Fibroblast of mammary gland (primary cell): ENCODE data around the gene TCHP.
A peak's percentile ranks its signal among the peaks of the same experiment; 100 is the strongest.

ENCODE experiments used
- DNase-seq: peaks from one replicate; pipeline ENCODE4 v3.0.0-alpha.2; 2010; ENCODE audit warnings: low read depth
- H3K4me3 ChIP-seq: 2 replicates; pipeline ENCODE4 v1.5.1; 2011; ENCODE audit warnings: low read depth, mild to moderate bottlenecking, low read length, moderate library complexity; ENCODE audit not compliant: control insufficient read depth
- TF ChIP-seq, protein P1 (sequence below): conservative IDR thresholded peaks from 2 replicates; pipeline ENCODE4 v1.5.1; 2011; ENCODE audit warnings: low read depth, low read length, inconsistent platforms; ENCODE audit not compliant: control insufficient read depth, insufficient read depth

TCHP gene

DNA sequence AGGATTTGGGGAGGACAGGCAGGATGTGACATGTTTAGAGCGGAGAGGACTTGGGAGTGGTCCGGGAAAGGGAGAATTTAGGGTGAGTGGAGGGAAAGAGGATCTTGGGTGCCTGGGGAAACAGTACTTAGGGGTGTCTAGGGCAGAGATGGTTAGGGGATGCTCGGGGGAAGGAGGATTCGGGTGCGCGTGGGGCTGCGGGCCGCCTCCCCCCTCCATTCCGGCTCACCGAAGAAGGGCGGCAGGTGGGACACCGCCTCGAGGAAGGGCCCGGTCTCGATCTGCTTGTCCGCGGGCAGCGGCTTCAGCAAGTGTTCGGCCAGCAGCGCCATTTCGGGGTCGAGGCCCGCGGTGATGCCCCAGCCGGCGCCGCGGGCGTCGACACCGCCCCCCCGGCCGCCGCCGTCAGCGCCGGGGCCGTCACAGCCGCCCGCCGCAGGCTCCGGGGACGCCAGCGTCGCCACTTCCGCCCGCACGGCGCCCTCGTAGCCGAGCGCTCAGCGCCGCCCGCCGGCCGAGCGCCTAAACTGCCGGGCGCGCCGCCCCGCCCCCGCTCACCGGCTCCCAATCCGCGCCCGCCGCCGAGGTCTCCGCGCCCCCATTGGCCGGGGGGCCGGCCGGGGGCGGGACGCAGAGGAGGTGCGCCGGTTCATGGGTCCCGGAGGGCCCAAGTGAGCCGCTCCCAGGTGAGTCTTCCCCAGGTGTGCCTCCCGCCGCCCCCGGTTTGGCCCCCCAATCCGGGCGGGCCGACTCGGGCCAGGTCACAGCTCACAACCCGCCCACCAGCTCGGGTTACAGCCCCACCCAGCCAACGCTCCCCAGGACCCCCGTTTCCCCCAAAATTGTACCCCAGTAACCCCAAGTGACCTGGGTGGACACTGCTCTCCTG, 19.8 kb upstream of the TCHP start, which contains the start of gene GLTP:
GLTP (minus strand) TSS at position 499 of the 889 bp plus-strand sequence; CDS start at position 332, 167 bp downstream.
- peak; percentile 52 for DNase-seq
- H3K4me3 ChIP-seq = peak within 1 kb of the TSS; percentile 92
- TF ChIP-seq, protein P1, sequence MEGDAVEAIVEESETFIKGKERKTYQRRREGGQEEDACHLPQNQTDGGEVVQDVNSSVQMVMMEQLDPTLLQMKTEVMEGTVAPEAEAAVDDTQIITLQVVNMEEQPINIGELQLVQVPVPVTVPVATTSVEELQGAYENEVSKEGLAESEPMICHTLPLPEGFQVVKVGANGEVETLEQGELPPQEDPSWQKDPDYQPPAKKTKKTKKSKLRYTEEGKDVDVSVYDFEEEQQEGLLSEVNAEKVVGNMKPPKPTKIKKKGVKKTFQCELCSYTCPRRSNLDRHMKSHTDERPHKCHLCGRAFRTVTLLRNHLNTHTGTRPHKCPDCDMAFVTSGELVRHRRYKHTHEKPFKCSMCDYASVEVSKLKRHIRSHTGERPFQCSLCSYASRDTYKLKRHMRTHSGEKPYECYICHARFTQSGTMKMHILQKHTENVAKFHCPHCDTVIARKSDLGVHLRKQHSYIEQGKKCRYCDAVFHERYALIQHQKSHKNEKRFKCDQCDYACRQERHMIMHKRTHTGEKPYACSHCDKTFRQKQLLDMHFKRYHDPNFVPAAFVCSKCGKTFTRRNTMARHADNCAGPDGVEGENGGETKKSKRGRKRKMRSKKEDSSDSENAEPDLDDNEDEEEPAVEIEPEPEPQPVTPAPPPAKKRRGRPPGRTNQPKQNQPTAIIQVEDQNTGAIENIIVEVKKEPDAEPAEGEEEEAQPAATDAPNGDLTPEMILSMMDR = no peak

DNA sequence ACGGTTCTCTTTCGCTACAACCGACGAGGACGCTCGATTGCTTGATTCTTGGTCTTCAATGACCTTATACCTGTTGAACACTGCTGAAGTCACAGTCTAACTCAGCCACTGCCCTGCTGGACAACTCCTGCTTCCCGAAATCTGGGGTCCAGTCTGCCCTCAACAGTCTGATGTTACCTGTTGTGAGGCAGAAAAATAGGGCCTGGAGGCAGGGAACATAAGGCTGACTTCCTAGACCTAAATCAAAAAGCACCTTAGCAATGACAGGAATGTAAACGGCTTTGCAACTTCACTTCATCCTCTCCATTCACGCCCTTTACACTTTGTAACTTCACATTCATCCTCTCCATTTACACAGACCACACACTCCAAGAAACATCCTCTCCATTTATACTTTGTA, 19.1 kb upstream of the TCHP start:
- peak overlapping the region; percentile 57 for H3K4me3 ChIP-seq
- TF ChIP-seq, protein P1 = no peak
- no peak for DNase-seq

DNA sequence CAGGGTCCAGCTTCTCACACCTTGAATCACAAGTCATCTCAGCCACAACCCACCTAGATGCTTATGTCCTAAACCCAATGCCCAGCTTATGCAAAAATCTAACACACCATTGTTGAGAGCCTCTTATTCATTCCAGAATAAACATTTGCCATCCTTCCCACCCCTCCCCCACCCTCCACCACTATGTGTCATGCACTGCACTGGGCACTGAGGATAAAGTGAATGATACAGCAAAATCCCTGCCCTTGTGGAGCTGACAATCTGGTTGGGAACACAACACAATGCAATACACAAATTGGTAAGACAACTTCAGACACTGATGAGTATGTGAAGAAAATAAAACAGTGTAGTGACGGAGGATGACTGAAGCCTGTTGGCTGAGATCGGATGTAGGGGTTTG, 18.3 kb upstream of the TCHP start:
- peak; percentile 29 for DNase-seq
- H3K4me3 ChIP-seq = no peak overlapping the region
- TF ChIP-seq, protein P1 = no peak

DNA sequence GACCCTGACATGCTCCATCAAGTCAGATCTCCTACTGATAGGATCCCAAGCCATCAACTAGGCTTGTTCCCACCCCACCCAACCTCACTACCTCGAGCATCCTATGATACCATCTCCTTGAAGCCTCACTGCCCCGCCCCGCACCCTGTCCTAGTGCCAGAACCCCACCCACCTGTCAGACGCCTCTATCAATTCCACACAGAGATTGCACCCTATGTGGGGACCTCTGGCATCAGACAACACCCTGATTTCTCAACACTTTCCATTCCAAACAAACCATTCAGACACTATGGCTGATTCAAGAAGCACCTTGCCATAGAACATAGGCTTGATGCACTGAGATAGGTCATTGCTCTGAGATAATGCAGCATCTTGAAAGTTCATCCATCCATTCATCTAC, 16.6 kb upstream of the TCHP start:
- DNase-seq = no peak
- TF ChIP-seq, protein P1 = no peak
- no peak overlapping the region for H3K4me3 ChIP-seq

DNA sequence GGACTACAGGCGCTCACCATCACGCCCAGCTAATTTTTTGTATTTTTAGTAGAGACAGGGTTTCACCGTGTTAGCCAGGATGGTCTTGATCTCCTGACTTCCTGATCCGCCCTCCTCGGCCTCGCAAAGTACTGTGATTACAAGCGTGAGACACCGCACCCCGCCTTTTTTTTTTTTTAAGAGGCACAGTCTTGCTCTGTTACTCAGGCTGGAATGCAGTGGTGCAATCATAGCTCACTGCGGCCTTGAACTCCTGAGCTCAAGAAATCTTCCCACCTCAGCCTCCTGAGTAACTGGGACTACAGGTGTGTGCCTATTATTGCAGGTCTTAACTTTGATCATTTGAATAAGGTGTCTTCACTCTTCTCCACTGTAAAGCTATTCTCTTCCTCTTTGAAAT, 14.5 kb upstream of the TCHP start:
- no peak overlapping the region for H3K4me3 ChIP-seq
- TF ChIP-seq, protein P1 = no peak
- DNase-seq = no peak

DNA sequence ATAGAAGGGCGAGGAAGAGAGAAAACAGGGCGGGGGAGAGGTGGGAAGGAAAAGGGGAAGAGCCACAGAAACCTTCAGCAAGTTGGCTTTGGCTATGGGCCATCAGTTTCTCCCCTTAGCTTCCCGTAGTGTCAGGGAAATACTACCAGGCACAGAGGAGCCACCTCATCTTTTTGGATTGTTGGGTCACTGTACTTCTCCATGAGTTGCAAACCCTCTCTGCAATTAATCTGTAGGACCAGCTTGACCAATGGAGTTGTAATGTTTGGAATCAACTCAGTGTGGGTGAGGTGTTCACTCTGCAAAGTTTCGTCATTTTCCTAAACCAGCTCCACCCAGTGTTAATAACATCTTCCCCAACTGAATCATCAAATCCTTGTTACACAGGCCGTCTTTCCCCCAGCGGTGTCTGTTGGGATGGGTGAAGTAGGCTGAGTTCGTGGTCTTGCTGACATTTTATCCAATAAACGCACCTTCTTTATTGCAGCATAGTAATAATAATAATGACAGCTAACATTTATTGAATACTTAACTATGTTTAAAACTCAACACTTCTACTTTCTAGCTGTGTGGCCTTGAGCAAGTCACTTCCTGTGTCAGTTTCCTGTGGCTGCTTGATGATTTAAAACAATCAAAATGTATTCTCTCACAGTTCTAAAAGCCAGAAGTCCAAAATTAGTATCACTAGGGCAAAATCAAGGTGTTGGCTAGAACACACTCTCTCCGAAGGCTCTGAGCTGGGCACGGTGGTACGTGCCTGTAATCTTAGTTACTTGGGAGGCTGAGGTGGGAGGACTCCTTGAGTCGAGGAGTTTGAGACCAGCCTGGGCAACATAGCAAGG, 11.7 kb upstream of the TCHP start:
- TF ChIP-seq, protein P1 = peak; percentile 25
- H3K4me3 ChIP-seq = no peak overlapping the region
- peak; percentile 98 for DNase-seq
